MM.1S (cell line): Measurements from ENCODE around the gene UBXN6.

Experiments
- DNase-seq: peaks from one replicate; pipeline ENCODE4 v3.0.0-alpha.2; 2015
- H2AFZ ChIP-seq: fragments of 300-600 bp; sonication (generic); 2 replicates; pipeline ENCODE4 v1.6.0; 2016; ENCODE audit warnings: antibody characterized with exemption, low read length
- H3F3A ChIP-seq: fragments of 300-600 bp; sonication (generic); 2 replicates; pipeline ENCODE4 v1.6.1; 2016; ENCODE audit warnings: mild to moderate bottlenecking, antibody characterized with exemption, low read length, moderate library complexity, mixed read lengths; ENCODE audit not compliant: insufficient read depth
- H3K27ac ChIP-seq: fragments of 300-600 bp; sonication (generic); 2 replicates; pipeline ENCODE4 v1.5.1; 2016; ENCODE audit warnings: mild to moderate bottlenecking, low read length
- H3K27me3 ChIP-seq: fragments of 300-600 bp; sonication (generic); replicated peaks from 2 replicates; pipeline ENCODE4 v1.6.0; 2016; ENCODE audit warnings: low read length; ENCODE audit not compliant: insufficient read depth
- H3K36me3 ChIP-seq: fragments of 300-600 bp; sonication (generic); replicated peaks from 2 replicates; pipeline ENCODE4 v1.6.1; 2016; ENCODE audit warnings: mild to moderate bottlenecking, low read length, mixed read lengths; ENCODE audit not compliant: insufficient read depth
- H3K4me1 ChIP-seq: fragments of 300-600 bp; sonication (generic); 2 replicates; pipeline ENCODE4 v1.6.1; 2016; ENCODE audit warnings: low read length, mixed read lengths
- H3K4me2 ChIP-seq: fragments of 300-600 bp; sonication (generic); 2 replicates; pipeline ENCODE4 v1.6.0; 2016; ENCODE audit warnings: low read depth, low read length
- H3K4me3 ChIP-seq: fragments of 300-600 bp; sonication (generic); 2 replicates; pipeline ENCODE4 v1.5.1; 2016; ENCODE audit warnings: low read length, mixed read lengths
- H3K79me2 ChIP-seq: fragments of 300-600 bp; sonication (generic); 2 replicates; pipeline ENCODE4 v1.6.1; 2016; ENCODE audit warnings: mixed run types, low read length, mixed read lengths
- H3K9ac ChIP-seq: fragments of 300-600 bp; sonication (generic); 2 replicates; pipeline ENCODE4 v1.6.1; 2016; ENCODE audit warnings: low read length, mixed read lengths
- H3K9me2 ChIP-seq: fragments of 300-600 bp; sonication (generic); replicated peaks from 2 replicates; pipeline ENCODE4 v1.6.1; 2016; ENCODE audit warnings: mild to moderate bottlenecking, low read length, mixed read lengths; ENCODE audit not compliant: insufficient read depth
- H3K9me3 ChIP-seq: fragments of 300-600 bp; sonication (generic); replicated peaks from 2 replicates; pipeline ENCODE4 v1.6.1; 2016; ENCODE audit warnings: mild to moderate bottlenecking, low read length, mixed read lengths; ENCODE audit not compliant: insufficient read depth
- H4K20me1 ChIP-seq: fragments of 300-600 bp; sonication (generic); 2 replicates; pipeline ENCODE4 v1.6.1; 2016; ENCODE audit warnings: mild to moderate bottlenecking, low read length, moderate library complexity, mixed read lengths; ENCODE audit not compliant: insufficient read depth
- EZH2 ChIP-seq: fragments of 300-600 bp; sonication (generic); optimal IDR thresholded peaks from 2 replicates; pipeline ENCODE3; 2017; ENCODE audit warnings: low read depth, mild to moderate bottlenecking, antibody characterized with exemption, low read length, mixed read lengths
- EZH2phosphoT487 ChIP-seq: fragments of 300-600 bp; sonication (generic); IDR thresholded peaks from 2 replicates; pipeline ENCODE4 v1.6.1; 2018; ENCODE audit warnings: antibody characterized with exemption, low read length
- TF ChIP-seq, protein P1 (sequence below): fragments of 300-600 bp; sonication (generic); IDR thresholded peaks from 2 replicates; pipeline ENCODE4 v1.5.1; 2016; ENCODE audit warnings: antibody characterized with exemption, low read length, mixed read lengths

Gene UBXN6

DNA sequence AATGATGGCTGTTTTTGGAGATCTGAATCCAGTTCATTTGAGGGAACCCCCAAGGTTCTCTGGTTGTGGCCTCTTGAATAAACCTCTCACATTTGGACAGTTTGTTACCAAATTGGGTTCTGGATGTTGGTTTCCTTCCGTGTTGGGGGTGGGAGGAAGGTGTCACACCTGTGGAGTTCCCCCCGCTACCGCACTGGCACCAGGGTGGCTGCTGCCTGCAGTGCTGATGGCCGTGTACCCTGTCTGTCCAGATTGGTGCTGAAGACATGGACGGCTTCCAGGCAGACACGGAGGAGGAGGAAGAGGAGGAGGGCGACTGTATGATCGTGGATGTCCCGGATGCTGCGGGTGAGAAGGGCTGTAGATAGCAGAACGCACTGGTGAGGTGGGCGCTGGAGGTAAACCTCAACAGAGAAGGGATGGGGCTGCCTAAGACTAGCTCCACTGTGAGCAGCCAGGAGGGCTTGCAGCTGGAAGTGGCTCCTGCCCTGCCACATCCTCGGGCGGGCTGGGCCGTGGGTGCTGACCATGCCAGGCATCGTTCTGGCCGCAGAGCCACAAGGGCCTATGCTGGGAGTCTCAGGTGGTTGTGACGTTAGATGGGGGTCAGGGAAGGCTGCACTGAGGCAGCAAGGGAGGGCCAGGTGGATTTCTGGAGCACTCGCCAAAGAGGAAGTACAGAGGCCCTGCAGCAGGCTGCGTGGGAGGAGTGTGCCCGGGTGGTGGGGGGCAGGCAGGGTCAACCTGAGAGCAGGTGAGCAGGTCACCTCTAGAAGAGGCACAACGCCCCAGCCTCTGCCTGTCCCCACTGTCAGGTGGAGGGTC, 15.4 kb downstream of the UBXN6 start:
- Histone ChIP-seq H3F3A (no peaks in the 10 kb centered on the region), H2AFZ (no peak overlapping the region), H3K9me3 (no peaks in the 10 kb centered on the region), H3K79me2 (peaks cover 11% of the 10 kb centered on the region), H3K9me2 (no peaks in the 10 kb centered on the region), H3K27me3 (no peaks in the 10 kb centered on the region), H3K4me3 (no peak overlapping the region), H3K36me3 (peaks cover 10% of the 10 kb centered on the region; the same call in 1 of the 2 replicates), H3K9ac (no peak overlapping the region), H3K4me2 (no peak overlapping the region), H3K4me1 (no peaks in the 10 kb centered on the region), H4K20me1 (peaks cover 8% of the 10 kb centered on the region; the same call in 1 of the 2 replicates), H3K27ac (no peak overlapping the region)
- TF ChIP-seq EZH2phosphoT487 (no peak), EZH2 (no peak)
- DNase-seq, result no peak

DNA sequence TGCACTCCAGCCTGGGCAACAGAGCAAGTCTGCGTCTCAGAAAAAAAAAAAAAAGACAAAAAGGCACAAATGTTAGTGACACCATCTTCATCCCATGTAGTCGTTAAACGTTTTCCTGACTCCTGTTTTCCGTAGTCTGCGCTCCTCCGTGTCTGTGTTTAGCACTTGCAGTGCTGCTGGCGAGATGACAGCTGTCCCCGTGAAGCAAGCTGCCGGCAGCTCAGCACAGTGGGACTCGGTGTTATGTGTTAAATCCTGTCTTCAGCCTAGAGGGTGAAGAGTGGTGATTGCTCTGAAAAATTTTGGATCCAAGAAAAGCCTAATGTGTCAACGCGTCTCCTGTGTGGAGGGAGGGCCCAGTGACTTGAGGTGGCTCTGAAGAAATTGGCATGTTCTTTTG, 18.4 kb downstream of the UBXN6 start:
- H3K9me3 ChIP-seq, result no peaks in the 10 kb centered on the region
- TF ChIP-seq, protein P1, sequence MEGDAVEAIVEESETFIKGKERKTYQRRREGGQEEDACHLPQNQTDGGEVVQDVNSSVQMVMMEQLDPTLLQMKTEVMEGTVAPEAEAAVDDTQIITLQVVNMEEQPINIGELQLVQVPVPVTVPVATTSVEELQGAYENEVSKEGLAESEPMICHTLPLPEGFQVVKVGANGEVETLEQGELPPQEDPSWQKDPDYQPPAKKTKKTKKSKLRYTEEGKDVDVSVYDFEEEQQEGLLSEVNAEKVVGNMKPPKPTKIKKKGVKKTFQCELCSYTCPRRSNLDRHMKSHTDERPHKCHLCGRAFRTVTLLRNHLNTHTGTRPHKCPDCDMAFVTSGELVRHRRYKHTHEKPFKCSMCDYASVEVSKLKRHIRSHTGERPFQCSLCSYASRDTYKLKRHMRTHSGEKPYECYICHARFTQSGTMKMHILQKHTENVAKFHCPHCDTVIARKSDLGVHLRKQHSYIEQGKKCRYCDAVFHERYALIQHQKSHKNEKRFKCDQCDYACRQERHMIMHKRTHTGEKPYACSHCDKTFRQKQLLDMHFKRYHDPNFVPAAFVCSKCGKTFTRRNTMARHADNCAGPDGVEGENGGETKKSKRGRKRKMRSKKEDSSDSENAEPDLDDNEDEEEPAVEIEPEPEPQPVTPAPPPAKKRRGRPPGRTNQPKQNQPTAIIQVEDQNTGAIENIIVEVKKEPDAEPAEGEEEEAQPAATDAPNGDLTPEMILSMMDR, result no peak
- TF ChIP-seq EZH2phosphoT487 (no peak), EZH2 (no peak)
- no peak overlapping the region for H3K4me2 ChIP-seq
- H3K4me3 ChIP-seq, result no peak overlapping the region
- H3K27me3 ChIP-seq, result no peaks in the 10 kb centered on the region
- H4K20me1 ChIP-seq, result no peaks in the 10 kb centered on the region
- H3K4me1 ChIP-seq, result no peaks in the 10 kb centered on the region
- no peaks in the 10 kb centered on the region for H3F3A ChIP-seq
- H3K27ac ChIP-seq, result no peak overlapping the region
- peaks cover 15% of the 10 kb centered on the region for H3K79me2 ChIP-seq
- H3K9ac ChIP-seq, result no peak overlapping the region
- H3K36me3 ChIP-seq, result peaks cover 12% of the 10 kb centered on the region
- DNase-seq, result no peak
- no peaks in the 10 kb centered on the region for H3K9me2 ChIP-seq
- no peak overlapping the region for H2AFZ ChIP-seq

DNA sequence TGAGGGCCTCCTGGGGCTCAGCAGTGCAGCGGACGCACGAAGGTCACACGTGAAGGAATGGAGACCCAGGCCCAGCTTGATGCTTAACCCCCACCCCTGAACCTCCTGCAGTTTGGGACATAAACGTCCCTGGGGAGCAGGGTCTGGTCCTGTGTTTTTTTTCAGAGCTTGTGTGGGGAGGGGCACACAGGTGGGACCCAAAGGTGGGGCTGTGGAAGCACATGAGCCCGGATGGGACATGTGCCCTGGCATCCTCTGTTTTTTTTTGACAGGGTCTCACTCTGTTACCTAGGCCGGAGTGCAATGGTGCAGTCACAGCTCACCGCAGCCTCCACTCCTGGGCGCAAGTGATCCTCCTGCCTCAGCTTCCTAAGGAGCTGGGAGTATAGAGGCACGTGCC, 20.5 kb downstream of the UBXN6 start:
- no peaks in the 10 kb centered on the region for H3K27me3 ChIP-seq
- H3K4me3 ChIP-seq, result no peak overlapping the region
- no peak overlapping the region for H2AFZ ChIP-seq
- no peak for DNase-seq
- H3K9ac ChIP-seq, result no peak overlapping the region
- H3K9me3 ChIP-seq, result no peaks in the 10 kb centered on the region
- H3K9me2 ChIP-seq, result no peaks in the 10 kb centered on the region
- H3K4me2 ChIP-seq, result no peak overlapping the region
- no peaks in the 10 kb centered on the region for H4K20me1 ChIP-seq
- H3K36me3 ChIP-seq, result peaks cover 22% of the 10 kb centered on the region
- no peaks in the 10 kb centered on the region for H3K4me1 ChIP-seq
- TF ChIP-seq, protein P1, result no peak
- TF ChIP-seq EZH2phosphoT487 (no peak), EZH2 (no peak)
- peaks cover 22% of the 10 kb centered on the region for H3K79me2 ChIP-seq
- no peak overlapping the region for H3K27ac ChIP-seq
- H3F3A ChIP-seq, result no peaks in the 10 kb centered on the region

DNA sequence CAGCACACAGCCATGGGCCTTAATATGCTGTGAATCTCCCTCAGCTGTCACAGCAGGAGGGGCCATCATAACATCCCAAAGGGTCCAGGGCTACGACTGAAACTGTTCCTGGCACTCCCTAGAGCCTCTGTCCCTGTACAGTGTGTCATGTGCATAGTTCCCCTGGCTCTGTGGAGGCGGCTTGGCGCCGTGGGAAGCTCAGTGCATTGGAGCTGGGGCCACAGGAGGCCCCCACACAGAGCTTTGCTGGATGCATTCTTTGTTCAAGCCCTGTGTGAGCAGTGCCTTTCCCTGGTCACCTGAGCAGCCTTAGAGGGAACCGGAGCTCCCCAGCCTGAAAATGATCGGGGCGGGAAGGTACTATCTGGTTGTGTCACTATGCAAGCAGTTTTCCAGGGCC, 21.4 kb downstream of the UBXN6 start:
- no peak overlapping the region for H3K9ac ChIP-seq
- no peaks in the 10 kb centered on the region for H3K27me3 ChIP-seq
- no peak overlapping the region for H3K4me3 ChIP-seq
- H3K27ac ChIP-seq, result no peak overlapping the region
- TF ChIP-seq EZH2phosphoT487, result no peak
- TF ChIP-seq, protein P1, result no peak
- no peak for TF ChIP-seq EZH2
- no peaks in the 10 kb centered on the region for H3K4me1 ChIP-seq
- no peak overlapping the region for H2AFZ ChIP-seq
- H3K79me2 ChIP-seq, result peaks cover 23% of the 10 kb centered on the region
- no peaks in the 10 kb centered on the region for H3K9me2 ChIP-seq
- DNase-seq, result no peak
- no peak overlapping the region for H3K4me2 ChIP-seq
- no peaks in the 10 kb centered on the region for H3K9me3 ChIP-seq
- H4K20me1 ChIP-seq, result no peaks in the 10 kb centered on the region
- H3F3A ChIP-seq, result no peaks in the 10 kb centered on the region
- H3K36me3 ChIP-seq, result peaks cover 29% of the 10 kb centered on the region
